Hair follicular keratinocyte (primary cell): Measurements from ENCODE around the gene DERL2. TPM values are rescaled to one million over a fixed set of nuclear protein-coding genes. Genes with fewer than 3 reads are reported as not detected.

Experiments used
- total RNA-seq: library from RNA; depleted of rRNA; stranded (reverse); fragments of >200 nt; gene quantifications from 2 replicates; pipeline ENCODE4 v1.2.3, GENCODE V29; 2015

DERL2 gene
- total RNA-seq: 34.9 and 63.6 TPM in 2 replicates

GRCh38 chr17:5485270-5486205 lies at the start of gene DERL2:
DERL2 (minus strand) TSS chr17:5486178; CDS start chr17:5486161, 17 bp downstream.

DNA sequence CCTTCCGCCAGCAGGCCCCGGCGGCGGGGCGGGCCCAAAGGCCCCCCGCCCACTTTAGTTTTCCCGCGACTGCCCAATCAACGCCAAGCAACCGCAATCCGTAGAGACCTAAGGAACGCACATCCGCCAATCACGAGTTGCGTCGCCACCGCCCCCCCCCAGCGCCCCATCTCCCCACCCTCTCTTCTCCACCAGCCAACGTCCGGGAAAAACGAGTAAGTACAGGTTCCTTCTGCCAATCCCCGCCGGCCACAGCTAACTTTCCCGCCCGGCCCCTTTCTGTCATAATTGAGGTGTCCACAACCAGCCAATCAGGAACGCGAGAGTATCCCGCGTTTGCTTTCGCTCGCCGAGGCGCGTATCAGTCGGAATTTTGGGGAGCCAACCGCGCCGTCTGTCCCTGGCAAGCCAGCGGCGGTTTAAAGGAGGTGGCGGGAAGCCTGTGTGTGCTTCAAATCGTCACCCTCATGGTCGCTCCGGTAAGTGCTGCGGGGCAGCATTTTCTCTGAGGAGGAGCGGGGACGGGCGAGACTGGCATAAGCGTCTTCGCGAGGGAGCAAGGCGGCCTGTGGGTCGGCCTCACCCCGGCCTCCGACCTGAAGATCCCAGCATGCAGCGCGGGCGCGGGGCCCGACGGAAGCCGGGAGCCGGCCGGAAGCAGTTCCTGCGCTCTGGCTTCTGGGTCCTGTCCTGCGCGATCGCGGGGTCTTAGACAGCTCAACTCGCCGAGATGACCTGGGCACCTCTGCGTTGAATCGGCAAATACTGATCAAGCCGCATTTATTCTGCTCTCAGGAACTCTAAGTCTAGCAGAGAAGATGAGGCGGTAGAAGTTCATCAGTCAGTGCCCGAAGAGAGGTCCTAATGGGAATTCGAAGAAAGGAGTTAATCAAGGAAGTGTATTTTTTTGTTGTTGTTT lies 487 bp upstream of the DERL2 start, which contains the start of gene MIS12:
TSS of gene MIS12 (plus strand) at position 361 of the 919 bp plus-strand sequence. CDS start 2,297 bp downstream, outside the sequence.

DNA sequence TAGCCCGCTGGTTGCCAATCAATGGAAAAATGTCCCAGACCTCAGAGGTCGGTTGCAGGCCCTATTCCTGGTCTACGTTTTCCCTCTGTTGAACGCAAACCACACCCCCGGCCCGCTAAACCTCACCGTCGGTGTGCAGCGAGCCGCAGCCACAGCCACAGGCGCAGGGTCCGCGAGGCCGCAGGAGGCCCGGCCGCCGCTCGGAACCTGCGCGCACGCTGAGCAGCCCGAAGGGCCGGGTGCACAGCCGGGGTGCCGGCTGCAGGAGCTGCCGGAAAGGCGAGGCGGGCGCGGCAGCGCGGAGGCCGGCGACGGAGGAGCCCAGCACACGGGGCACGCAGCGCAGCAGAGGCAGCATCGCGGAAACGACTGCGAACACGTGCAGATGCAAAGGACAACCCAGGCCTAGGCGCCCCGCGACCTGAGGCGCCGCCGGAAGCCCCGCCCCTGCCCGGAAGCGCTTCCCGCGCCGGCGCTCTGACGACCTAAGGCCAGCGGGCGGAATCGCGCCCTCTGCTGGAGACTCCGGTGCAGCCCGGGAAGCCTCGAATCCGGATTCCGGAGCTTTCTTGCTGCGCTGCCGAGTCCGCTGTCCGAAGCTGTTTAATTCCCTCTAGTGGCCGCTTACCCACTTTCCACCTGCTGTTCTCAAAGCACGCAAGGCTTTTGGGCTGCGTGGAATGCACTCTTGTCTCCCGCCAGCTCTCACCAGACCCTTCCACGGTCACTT lies 47.1 kb downstream of the DERL2 start, which contains the start of gene C1QBP:
TSS of gene C1QBP (minus strand) at position 440 of the 730 bp plus-strand sequence. CDS start at position 358, 82 bp downstream.

Other genes with a start within 250 kb of the DERL2 start
- 19.8 and 28.0 TPM in 2 replicates for gene RABEP1, start 203.9 kb downstream of the DERL2 start, total RNA-seq
- gene NUP88, start 66.5 kb downstream of the DERL2 start, total RNA-seq: 68.5 and 96.7 TPM in 2 replicates
- 25.1 and 31.0 TPM in 2 replicates for gene RPAIN, start 66.0 kb downstream of the DERL2 start, total RNA-seq
- gene C1QBP, start 47.0 kb downstream of the DERL2 start, total RNA-seq: 315 and 586 TPM in 2 replicates
- 6.1 and 10.8 TPM in 2 replicates for gene DHX33, start 17.2 kb downstream of the DERL2 start, total RNA-seq
- 16.5 and 21.1 TPM in 2 replicates for gene MIS12, start 388 bp upstream of the DERL2 start, total RNA-seq
- gene NLRP1, start 98.3 kb upstream of the DERL2 start, total RNA-seq: 23.7 and 43.0 TPM in 2 replicates